Measurements from ENCODE around the gene ULBP3.
"Not testable (repeated sequence)": the region's sequence is repeated elsewhere in the genome, so short reads cannot be mapped to it uniquely, and the experiment has no call there.

The ULBP3 gene

GRCh38 chr6:150012846-150013784, 55.8 kb downstream of the ULBP3 start:
- H3K9me3 ChIP-seq (ENCODE audit: control insufficient read depth, low read length); H3K4me3 ChIP-seq (ENCODE audit: insufficient read depth, low read depth, low read length, poor library complexity, severe bottlenecking); DNase-seq; H3K36me3 ChIP-seq (ENCODE audit: control insufficient read depth, insufficient read depth, low read length); H3K4me1 ChIP-seq (ENCODE audit: control insufficient read depth, insufficient read depth, low read length, poor library complexity, severe bottlenecking); H3K27ac ChIP-seq (ENCODE audit: insufficient read depth, low read length, poor library complexity, severe bottlenecking): not testable (repeated sequence)
- peaks cover 37% of the 10 kb centered on the region for H3K27me3 ChIP-seq (replicated peaks; ENCODE audit: control insufficient read depth, insufficient read depth, low read length, poor library complexity, severe bottlenecking)

Data from effector memory CD4-positive, alpha-beta T cell (primary cell).